Right lobe of liver (tissue), 6 donors: ENCODE measurements around the gene PTPRT. TPM values are rescaled to one million over a fixed set of nuclear protein-coding genes. Genes with fewer than 3 reads are reported as not detected.

Source experiments
- ATAC-seq, 4 donors: fragments of 200-7000 bp; cut with Tn5 transposase; one replicate each; pipeline ENCODE4 v1.9.1; 2020; ENCODE audit warnings: mild to moderate bottlenecking in 4 of 4, moderate library complexity in 4 of 4
- DNase-seq, 3 donors: peaks; one replicate each; pipeline ENCODE4 v3.0.0-alpha.2; 2020
- H3K27ac ChIP-seq, 3 donors: fragments of 200-600 bp; one replicate each; pipeline ENCODE4 v1.8.0; 2022
- H3K27me3 ChIP-seq, 2 donors: fragments of 200-600 bp; one replicate each; pipeline ENCODE4 v1.8.0; 2022
- H3K36me3 ChIP-seq, 4 donors: fragments of 200-600 bp; sonication (generic) in 1 of 4; one replicate each; pipeline versions ENCODE4 v1.5.1 to v1.8.0; 2017 to 2022; ENCODE audit warnings: control low read depth in 1 of 4
- H3K4me1 ChIP-seq, 4 donors: fragments of 200-600 bp; sonication (generic) in 1 of 4; one replicate each; pipeline versions ENCODE4 v1.5.1 to v1.8.0; 2017 to 2022; ENCODE audit warnings: control low read depth in 1 of 4
- H3K4me3 ChIP-seq, 3 donors: fragments of 200-600 bp; one replicate each; pipeline ENCODE4 v1.8.0; 2022
- H3K9me3 ChIP-seq, 4 donors: fragments of 200-600 bp; sonication (generic) in 1 of 4; one replicate each; pipeline versions ENCODE4 v1.5.1 to v1.8.0; 2017 to 2022; ENCODE audit warnings: control low read depth in 1 of 4
- CTCF ChIP-seq, 4 donors: fragments of 200-600 bp in 3 of 4; fragments of 450-650 bp in 1 of 4; IDR thresholded peaks; one replicate each; pipeline versions ENCODE4 v1.5.1 to v1.8.0; 2016 to 2022; ENCODE audit warnings: antibody characterized with exemption in 4 of 4, mild to moderate bottlenecking in 2 of 4
- POLR2A ChIP-seq: fragments of 450-650 bp; IDR thresholded peaks from one replicate; pipeline ENCODE4 v1.6.1; 2017; ENCODE audit warnings: antibody characterized with exemption, mild to moderate bottlenecking
- WGBS: methylation state at CpG from one replicate; pipeline ENCODE4 v1.1.6; 2018; ENCODE audit warnings: low coverage, low lambda C conversion rate; ENCODE audit not compliant: insufficient coverage; ENCODE audit errors: missing lambda C conversion rate; 5-methylcytosine and 5-hydroxymethylcytosine counted together
- intact Hi-C, 2 donors: fragments of 100-400 bp; cut with DNase I; formaldehyde crosslinking; loops; one replicate each; pipeline versions ENCODE4 v1.11.2 to v1.14.1; 2022
- small RNA-seq, 2 experiments: library from RNA; depleted of rRNA; stranded (forward); fragments of <200 nt; gene quantifications; one replicate each; pipeline ENCODE3, GENCODE V24; 2016
- total RNA-seq, 6 experiments: library from RNA; depleted of rRNA in 2 of 6; stranded (reverse); fragments of >200 nt in 2 of 6; fragmentation: NEBNext Ultra II Directional in 3 of 6; extraction: Animal tissue kit (Norgen Biotek cat#: 25700) in 3 of 6; gene quantifications; one replicate each; pipeline versions ENCODE4 v1.1.0 to v1.2.4, GENCODE V29; 2016 to 2023
- donor health status: DM: no; HTN: yes; CAD: no.
- donor health status: DM: no; HTN: no; CAD: no.
- donor health status: DM: no; HTN: no; CAD: no.
- donor health status: DM: no; HTN: yes; CAD: no.
- donor health status: DM: no; HTN: yes; CAD: no.

Gene PTPRT
- total RNA-seq, 6 experiments from 2014 or later = 0.18 to 1.0 (median 0.51) TPM

- Histone ChIP-seq H3K4me3 (no peak overlapping the region), H3K4me1 (no peaks in the 10 kb centered on the region), H3K9me3 (no peaks in the 10 kb centered on the region), H3K27ac (no peak overlapping the region), H3K36me3 (no peaks in the 10 kb centered on the region), H3K27me3 (no peaks in the 10 kb centered on the region)
- TF ChIP-seq CTCF (IDR thresholded peaks at IDR 0.05) (peak in 2 of 4 donors; percentile 16 to 29), POLR2A (no peak)
- 36% methylated on average over 1 of the region's 1 CpG for WGBS
- intact Hi-C loops = no loop called here
- DNase-seq (no peak), ATAC-seq (peak in 1 of 4 donors; percentile 24)
These were observed 1161.9 kb downstream of the PTPRT start for GRCh38 chr20:42027746-42028268.

GRCh38 chr20:42026599-42026998 is 1163.1 kb downstream of the PTPRT start:
- intact Hi-C loops = no loop called here
- ATAC-seq (no peak), DNase-seq (no peak)
- no peak for TF ChIP-seq CTCF (IDR thresholded peaks at IDR 0.05)
- TF ChIP-seq POLR2A = no peak
- H3K4me3 ChIP-seq = no peak overlapping the region
- H3K27ac ChIP-seq = no peak overlapping the region
- H3K36me3 ChIP-seq = no peaks in the 10 kb centered on the region
- WGBS = no CpG with 5 or more reads among the region's 4 CpGs
- no peaks in the 10 kb centered on the region for H3K4me1 ChIP-seq
- H3K9me3 ChIP-seq = no peaks in the 10 kb centered on the region
- no peaks in the 10 kb centered on the region for H3K27me3 ChIP-seq

GRCh38 chr20:42024653-42025052 is 1165.1 kb downstream of the PTPRT start:
- no peak overlapping the region for H3K4me3 ChIP-seq
- WGBS = 17% methylated on average over 5 of the region's 5 CpGs
- TF ChIP-seq POLR2A (no peak), CTCF (IDR thresholded peaks at IDR 0.05) (no peak)
- H3K9me3 ChIP-seq = no peaks in the 10 kb centered on the region
- DNase-seq (no peak), ATAC-seq (no peak)
- H3K36me3 ChIP-seq = no peaks in the 10 kb centered on the region
- H3K27ac ChIP-seq = no peak overlapping the region
- no peaks in the 10 kb centered on the region for H3K4me1 ChIP-seq
- intact Hi-C loops = no loop called here
- no peaks in the 10 kb centered on the region for H3K27me3 ChIP-seq

Small RNA genes lying within 50 kb of the gene (small RNA-seq; reads per million reads assigned to genes)
- 0 reads per million in 2 experiments for gene RN7SKP100
